DOHH2 (cell line): Measurements from ENCODE around the gene PARP16.

Source experiments
- EZH2phosphoT487 ChIP-seq: fragments of 200-600 bp; sonication (generic); IDR thresholded peaks from 2 replicates; pipeline ENCODE4 v1.6.1; 2017; ENCODE audit warnings: borderline replicate concordance, mild to moderate bottlenecking, antibody characterized with exemption, low read length, moderate library complexity, mixed read lengths
- TF ChIP-seq, protein P1 (sequence below): fragments of 200-600 bp; sonication (generic); IDR thresholded peaks from one replicate; pipeline ENCODE4 v1.5.1; 2014; ENCODE audit warnings: antibody characterized with exemption, mild to moderate bottlenecking, low read depth, low read length; ENCODE audit not compliant: poor library complexity, severe bottlenecking

DNA sequence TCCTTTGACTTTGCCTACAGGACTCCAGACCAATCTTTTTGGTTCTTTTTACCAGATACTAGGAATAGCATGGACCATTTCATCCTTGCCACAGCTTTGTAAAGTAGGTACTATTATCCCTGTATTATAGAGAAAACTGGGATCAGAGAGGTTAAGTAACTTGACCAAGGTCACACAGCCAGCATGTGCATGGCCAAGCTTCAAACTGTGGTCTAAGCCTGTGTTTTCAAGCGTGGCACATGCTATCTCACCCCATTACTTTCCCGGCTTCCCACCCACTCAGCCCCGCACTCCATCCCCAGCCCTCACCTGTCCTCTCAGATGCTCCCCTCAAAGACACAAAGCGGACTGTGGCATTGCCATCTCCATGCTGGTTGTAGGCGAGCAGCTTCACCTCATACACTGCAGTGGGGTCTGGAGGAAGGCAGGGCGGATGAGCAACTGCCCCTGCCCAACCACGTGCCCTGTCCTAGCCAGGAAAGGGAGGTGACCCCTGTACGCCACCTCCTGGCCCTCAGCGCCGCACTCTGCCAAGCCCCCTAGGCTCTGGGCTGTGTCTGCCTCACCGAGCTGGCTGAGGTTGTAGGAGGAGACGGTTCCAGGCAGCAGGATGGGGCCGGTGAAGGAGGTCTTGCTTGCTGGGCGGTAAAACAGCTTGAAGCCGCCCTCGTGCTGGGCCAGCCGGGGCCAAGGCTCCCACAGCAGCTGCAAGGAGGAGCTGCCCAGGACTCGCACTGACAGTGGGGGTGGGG is 43.5 kb upstream of the PARP16 start:
- TF ChIP-seq, protein P1, sequence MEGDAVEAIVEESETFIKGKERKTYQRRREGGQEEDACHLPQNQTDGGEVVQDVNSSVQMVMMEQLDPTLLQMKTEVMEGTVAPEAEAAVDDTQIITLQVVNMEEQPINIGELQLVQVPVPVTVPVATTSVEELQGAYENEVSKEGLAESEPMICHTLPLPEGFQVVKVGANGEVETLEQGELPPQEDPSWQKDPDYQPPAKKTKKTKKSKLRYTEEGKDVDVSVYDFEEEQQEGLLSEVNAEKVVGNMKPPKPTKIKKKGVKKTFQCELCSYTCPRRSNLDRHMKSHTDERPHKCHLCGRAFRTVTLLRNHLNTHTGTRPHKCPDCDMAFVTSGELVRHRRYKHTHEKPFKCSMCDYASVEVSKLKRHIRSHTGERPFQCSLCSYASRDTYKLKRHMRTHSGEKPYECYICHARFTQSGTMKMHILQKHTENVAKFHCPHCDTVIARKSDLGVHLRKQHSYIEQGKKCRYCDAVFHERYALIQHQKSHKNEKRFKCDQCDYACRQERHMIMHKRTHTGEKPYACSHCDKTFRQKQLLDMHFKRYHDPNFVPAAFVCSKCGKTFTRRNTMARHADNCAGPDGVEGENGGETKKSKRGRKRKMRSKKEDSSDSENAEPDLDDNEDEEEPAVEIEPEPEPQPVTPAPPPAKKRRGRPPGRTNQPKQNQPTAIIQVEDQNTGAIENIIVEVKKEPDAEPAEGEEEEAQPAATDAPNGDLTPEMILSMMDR, result no peak
- TF ChIP-seq EZH2phosphoT487, result no peak
